Heart left ventricle (tissue), 16 donors: ENCODE results near the gene PIP4K2C. TPM values are rescaled to one million over a fixed set of nuclear protein-coding genes. Genes with fewer than 3 reads are reported as not detected.
"Not testable (repeated sequence)": the region's sequence is repeated elsewhere in the genome, so short reads cannot be mapped to it uniquely, and the experiment has no call there.

ENCODE experiments used
- ATAC-seq, 4 donors: fragments of 200-7000 bp; cut with Tn5 transposase; one replicate each; pipeline ENCODE4 v1.9.1; 2020 to 2022; ENCODE audit warnings: moderate library complexity in 4 of 4, mild to moderate bottlenecking in 3 of 4, moderate number of reproducible peaks in 1 of 4
- DNase-seq, 5 donors: peaks; one replicate each; pipeline ENCODE4 v3.0.0-alpha.2; 2020
- H3K27ac ChIP-seq, 12 donors: fragments of 200-600 bp; sonication (generic) in 4 of 12; one replicate each; pipeline versions ENCODE4 v1.5.0 to v1.8.0; 2016 to 2022; ENCODE audit warnings: mild to moderate bottlenecking in 2 of 12
- H3K27me3 ChIP-seq, 9 donors: fragments of 200-600 bp; sonication (generic) in 2 of 9; one replicate each; pipeline versions ENCODE4 v1.5.1 to v1.8.0; 2016 to 2022; ENCODE audit warnings: mild to moderate bottlenecking in 3 of 9
- H3K36me3 ChIP-seq, 9 donors: fragments of 200-600 bp; sonication (generic) in 2 of 9; one replicate each; pipeline versions ENCODE4 v1.5.0 to v1.8.0; 2018 to 2022; ENCODE audit warnings: mild to moderate bottlenecking in 2 of 9
- H3K4me1 ChIP-seq, 12 donors: fragments of 200-600 bp; sonication (generic) in 4 of 12; one replicate each; pipeline versions ENCODE4 v1.5.0 to v1.8.0; 2016 to 2022; ENCODE audit warnings: mild to moderate bottlenecking in 3 of 12
- H3K4me3 ChIP-seq, 12 donors: fragments of 200-600 bp; sonication (generic) in 4 of 12; one replicate each; pipeline versions ENCODE4 v1.5.0 to v1.8.0; 2017 to 2022; ENCODE audit warnings: mild to moderate bottlenecking in 9 of 12, moderate library complexity in 4 of 12
- H3K9me3 ChIP-seq, 12 donors: fragments of 200-600 bp; sonication (generic) in 4 of 12; one replicate each; pipeline versions ENCODE4 v1.5.0 to v1.8.0; 2016 to 2022; ENCODE audit warnings: mild to moderate bottlenecking in 1 of 12
- POLR2A ChIP-seq, 2 donors: fragments of 450-650 bp; IDR thresholded peaks; one replicate each; pipeline ENCODE4 v1.6.1; 2017; ENCODE audit warnings: antibody characterized with exemption in 2 of 2, mild to moderate bottlenecking in 2 of 2, moderate library complexity in 2 of 2
- WGBS, 4 donors: extraction: QIAGEN DNeasy Blood & Tissue Kit in 2 of 4; methylation state at CpG; one replicate each; pipeline versions ENCODE4 v1.1.5 to v1.1.7; 2013 to 2018; 5-methylcytosine and 5-hydroxymethylcytosine counted together
- intact Hi-C, 10 donors: fragments of 100-400 bp; cut with DNase I; formaldehyde crosslinking; loops; one replicate each; pipeline versions ENCODE4 v1.11.1 to v1.14.2; 2022
- polyA plus RNA-seq, 2 donors: library from polyadenylated mRNA; stranded (reverse); fragments of 200-250 nt; gene quantifications; one replicate each; pipeline ENCODE4 v1.2.3, GENCODE V29; 2013
- total RNA-seq, 9 donors: library from RNA; depleted of rRNA in 2 of 9; stranded (reverse); fragments of >200 nt in 2 of 9; fragmentation: NEBNext Ultra II Directional in 3 of 9; extraction: Animal tissue kit (Norgen Biotek cat#: 25700) in 3 of 9; gene quantifications; one replicate each; pipeline versions ENCODE4 v1.1.0 to v1.2.4, GENCODE V29; 2016 to 2023
- TF ChIP-seq, protein P1 (sequence below), 12 donors: fragments of 200-600 bp; sonication (generic) in 4 of 12; IDR thresholded peaks; one replicate each; pipeline versions ENCODE4 v1.5.0 to v1.8.0; 2018 to 2022; ENCODE audit warnings: antibody characterized with exemption in 12 of 12, mild to moderate bottlenecking in 5 of 12
- donor health status: ischemic (EF 13 %, LVEDD 7.1; RV severe dilation, severe dysfunction).
- donor health status: healthy with polysubstance abuse.
- donor health status: DM: no; HTN: yes; CAD: no.
- donor health status: DM: no; HTN: no; CAD: no.
- donor health status: ischemic (EF 25% LVEDD 6.9; RV normal size, moderate dysfunction).
- donor health status: ischemic (EF 25% LVEDD 5.7; RV mildly dilated, moderate dysfunction).
- donor health status: healthy.
- donor health status: DM: yes; HTN: yes; CAD: no.
- donor health status: ischemic (EF 35%, LVEDD 5.7; RV mildly dilated, moderate dysfunction).
- donor health status: nonischemic (EF 11% LVEDD 7.7; RV severe dilation, severe dysfunction).
- donor health status: DM: yes; HTN: yes; CAD: no.
- donor health status: PGD.
- donor health status: ischemic (EF 29% LVEDD 5.4; RV normal size, mild dysfunction).
- donor health status: nonischemic (EF 23%, LVEDD 6.1; RV moderate dilation, normal function).

The PIP4K2C gene
- total and polyA plus RNA-seq, 11 donors = 4.6 to 31.0 (median 17.0) TPM

DNA sequence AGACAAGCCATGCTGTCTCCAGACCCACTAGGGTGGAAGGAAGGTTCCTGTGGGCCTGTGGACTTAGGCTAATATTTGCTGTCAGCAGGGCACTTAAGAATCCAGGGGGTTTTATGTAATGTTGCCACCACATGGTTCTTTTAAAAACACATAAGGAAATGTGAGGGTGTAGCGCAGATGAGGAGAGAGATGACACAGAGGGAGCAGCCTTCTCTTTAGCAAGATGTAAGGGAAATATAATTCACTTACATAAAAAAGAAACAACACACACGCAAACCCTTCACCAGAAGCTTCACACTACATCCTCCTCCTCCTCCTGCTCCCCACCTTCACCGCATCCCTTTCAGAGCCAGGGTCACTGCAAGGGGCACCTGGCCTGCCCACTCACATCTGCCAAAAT, 4.9 kb upstream of the PIP4K2C start:
- peaks cover 0 to 24% (median 3%) of the 10 kb centered on the region in 9 donors for H3K27me3 ChIP-seq
- H3K36me3 ChIP-seq = no peaks in the 10 kb centered on the region
- no peak overlapping the region for H3K27ac ChIP-seq
- WGBS, 4 donors = 89 to 96% (median 92%) methylated on average over 3 of the region's 3 CpGs
- no peak for DNase-seq
- ATAC-seq = no peak
- TF ChIP-seq, protein P1, sequence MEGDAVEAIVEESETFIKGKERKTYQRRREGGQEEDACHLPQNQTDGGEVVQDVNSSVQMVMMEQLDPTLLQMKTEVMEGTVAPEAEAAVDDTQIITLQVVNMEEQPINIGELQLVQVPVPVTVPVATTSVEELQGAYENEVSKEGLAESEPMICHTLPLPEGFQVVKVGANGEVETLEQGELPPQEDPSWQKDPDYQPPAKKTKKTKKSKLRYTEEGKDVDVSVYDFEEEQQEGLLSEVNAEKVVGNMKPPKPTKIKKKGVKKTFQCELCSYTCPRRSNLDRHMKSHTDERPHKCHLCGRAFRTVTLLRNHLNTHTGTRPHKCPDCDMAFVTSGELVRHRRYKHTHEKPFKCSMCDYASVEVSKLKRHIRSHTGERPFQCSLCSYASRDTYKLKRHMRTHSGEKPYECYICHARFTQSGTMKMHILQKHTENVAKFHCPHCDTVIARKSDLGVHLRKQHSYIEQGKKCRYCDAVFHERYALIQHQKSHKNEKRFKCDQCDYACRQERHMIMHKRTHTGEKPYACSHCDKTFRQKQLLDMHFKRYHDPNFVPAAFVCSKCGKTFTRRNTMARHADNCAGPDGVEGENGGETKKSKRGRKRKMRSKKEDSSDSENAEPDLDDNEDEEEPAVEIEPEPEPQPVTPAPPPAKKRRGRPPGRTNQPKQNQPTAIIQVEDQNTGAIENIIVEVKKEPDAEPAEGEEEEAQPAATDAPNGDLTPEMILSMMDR (IDR thresholded peaks at IDR 0.05) = no peak
- TF ChIP-seq POLR2A (IDR thresholded peaks at IDR 0.05) = no peak
- H3K9me3 ChIP-seq = no peaks in the 10 kb centered on the region
- intact Hi-C loops = loop anchor here in 3 of 10 donors (10.0 kb wide), 3 partner anchors 109 to 319 kb away; partner anchors contain the start of genes AGAP2 (in 2 of the 3) and OS9 (in 1 of the 3)
- peaks cover 0 to 14% (median 7%) of the 10 kb centered on the region in 12 donors for H3K4me1 ChIP-seq
- no peak overlapping the region for H3K4me3 ChIP-seq

DNA sequence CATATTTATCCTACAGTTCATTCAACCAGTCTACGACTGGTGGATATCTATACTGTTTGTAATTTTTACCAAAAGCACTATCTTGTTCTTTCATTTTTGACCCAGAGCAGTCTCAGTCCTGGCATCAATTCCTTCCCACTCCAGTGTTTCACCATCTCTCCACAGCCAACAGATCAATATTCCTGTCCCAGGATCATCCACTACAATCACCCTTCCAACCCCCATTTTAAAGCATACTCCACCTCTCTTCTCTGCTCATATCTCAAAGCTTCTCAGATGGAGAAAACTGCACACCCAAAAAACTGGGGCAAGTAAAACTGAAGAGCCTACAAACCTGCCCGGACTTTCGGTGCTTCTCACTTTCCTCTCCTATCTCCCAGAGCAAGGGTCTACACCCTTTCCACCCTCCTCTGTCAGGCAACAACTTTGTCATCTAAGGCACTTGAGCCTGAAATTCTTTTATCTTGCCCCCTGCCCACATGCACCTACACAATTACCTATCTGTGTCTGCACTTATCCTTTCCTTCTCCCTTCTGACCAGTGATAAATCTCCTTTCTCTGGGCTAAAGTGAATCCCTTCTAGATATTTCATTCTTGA, 4.1 kb upstream of the PIP4K2C start:
- intact Hi-C loops = loop anchor here in 3 of 10 donors (10.0 kb wide), 3 partner anchors 108 to 318 kb away; partner anchors contain the start of genes AGAP2 (in 2 of the 3) and OS9 (in 1 of the 3)
- TF ChIP-seq POLR2A (IDR thresholded peaks at IDR 0.05) = no peak
- TF ChIP-seq, protein P1 (IDR thresholded peaks at IDR 0.05) = no peak
- no peak overlapping the region for H3K27ac ChIP-seq
- no peaks in the 10 kb centered on the region for H3K36me3 ChIP-seq
- peaks cover 0 to 19% (median 11%) of the 10 kb centered on the region in 12 donors for H3K4me1 ChIP-seq
- no peak overlapping the region for H3K4me3 ChIP-seq
- peaks cover 0 to 24% (median 3%) of the 10 kb centered on the region in 9 donors for H3K27me3 ChIP-seq
- ATAC-seq (no peak), DNase-seq (no peak)
- no peaks in the 10 kb centered on the region for H3K9me3 ChIP-seq
- WGBS, 4 donors = 86 to 90% (median 89%) methylated on average over 3 of the region's 3 CpGs

DNA sequence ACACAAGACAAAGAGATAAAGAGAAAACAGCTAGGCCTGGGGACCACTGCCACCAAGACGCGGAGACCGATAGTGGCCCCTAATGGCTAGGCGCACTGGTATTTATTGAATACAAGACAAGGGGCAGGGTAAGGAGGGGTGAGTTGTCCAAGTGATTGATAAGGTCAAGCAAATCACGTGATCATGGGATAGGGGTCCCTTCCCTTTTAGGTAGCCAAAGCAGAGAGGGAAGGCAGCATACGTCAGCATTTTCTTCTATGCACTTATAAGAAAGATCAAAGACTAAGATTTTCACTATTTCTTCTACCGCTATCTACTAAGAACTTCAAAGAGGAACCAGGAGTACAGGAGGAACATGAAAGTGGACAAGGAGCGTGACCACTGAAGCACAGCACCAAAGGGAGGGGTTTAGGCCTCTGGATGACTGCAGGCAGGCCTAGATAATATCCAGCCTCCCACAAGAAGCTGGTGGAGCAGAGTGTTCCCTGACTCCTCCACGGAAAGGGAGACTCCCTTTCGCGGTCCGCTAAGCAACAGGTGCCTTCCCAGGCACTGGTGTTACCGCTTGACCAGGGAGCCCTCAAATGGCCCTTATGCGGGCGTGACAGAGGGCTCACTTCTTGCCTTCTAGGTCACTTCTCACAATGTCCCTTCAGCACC, 1.9 kb upstream of the PIP4K2C start:
- WGBS, 4 donors = 88 to 93% (median 92%) methylated on average over 15 of the region's 15 CpGs
- H3K36me3 ChIP-seq, H3K27ac ChIP-seq, DNase-seq, ATAC-seq, H3K4me3 ChIP-seq, H3K9me3 ChIP-seq: not testable (repeated sequence)
- Histone ChIP-seq H3K4me1 (peaks cover 0 to 27% (median 14%) of the 10 kb centered on the region in 12 donors), H3K27me3 (peaks cover 0 to 24% (median 3%) of the 10 kb centered on the region in 9 donors)
- intact Hi-C loops = loop anchor here in 3 of 10 donors (10.0 kb wide), 3 partner anchors 106 to 316 kb away; partner anchors contain the start of genes AGAP2 (in 2 of the 3) and OS9 (in 1 of the 3)

DNA sequence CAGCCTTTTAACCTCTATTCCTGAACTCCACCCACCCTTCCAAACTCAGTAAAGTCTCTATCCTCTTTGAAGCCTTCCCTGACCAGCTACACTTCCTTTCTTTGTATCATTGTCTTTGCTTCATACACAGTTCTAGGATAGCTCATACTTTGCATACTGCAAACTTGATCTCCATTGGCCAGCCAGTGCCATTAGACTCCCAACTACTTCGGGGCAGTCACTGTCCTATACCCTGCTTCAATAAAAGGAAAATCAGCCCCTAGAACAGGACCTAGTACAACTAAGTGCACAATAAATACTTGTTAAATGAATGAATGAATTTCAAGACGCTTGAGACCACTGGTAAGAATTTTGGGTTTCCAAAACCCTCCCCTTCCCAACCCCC, 521 bp upstream of the PIP4K2C start:
- Histone ChIP-seq H3K4me1 (peaks cover 0 to 27% (median 14%) of the 10 kb centered on the region in 12 donors), H3K27me3 (peaks cover 0 to 24% (median 3%) of the 10 kb centered on the region in 9 donors), H3K9me3 (no peaks in the 10 kb centered on the region), H3K36me3 (peaks cover 0 to 17% (median 12%) of the 10 kb centered on the region in 9 donors), H3K27ac (peak overlapping the region in 10 of 12 donors; percentile 44 to 89 (median 78)), H3K4me3 (peak overlapping the region; percentile 42 to 99 (median 86))
- 21 to 25% (median 23%) methylated on average over 2 of the region's 2 CpGs for WGBS, 4 donors
- intact Hi-C loops = no loop called here
- no peak for DNase-seq
- TF ChIP-seq, protein P1 (IDR thresholded peaks at IDR 0.05) = no peak
- TF ChIP-seq POLR2A (IDR thresholded peaks at IDR 0.05) = no peak
- no peak for ATAC-seq
